Stimulated activated CD4-positive, alpha-beta T cell treated with anti-CD3 and anti-CD28 coated beads, Interleukin-2, amount 100 ng/mL, for 24 hours (primary cell): ENCODE data around the gene ULK1.

ENCODE experiments used
- DNase-seq, 2 donors: peaks; one replicate each; pipeline ENCODE4 v3.0.0-alpha.2; 2020

Gene ULK1

GRCh38 chr12:131921866-131922769 lies 27.7 kb downstream of the ULK1 start:
- no peak for DNase-seq

DNA sequence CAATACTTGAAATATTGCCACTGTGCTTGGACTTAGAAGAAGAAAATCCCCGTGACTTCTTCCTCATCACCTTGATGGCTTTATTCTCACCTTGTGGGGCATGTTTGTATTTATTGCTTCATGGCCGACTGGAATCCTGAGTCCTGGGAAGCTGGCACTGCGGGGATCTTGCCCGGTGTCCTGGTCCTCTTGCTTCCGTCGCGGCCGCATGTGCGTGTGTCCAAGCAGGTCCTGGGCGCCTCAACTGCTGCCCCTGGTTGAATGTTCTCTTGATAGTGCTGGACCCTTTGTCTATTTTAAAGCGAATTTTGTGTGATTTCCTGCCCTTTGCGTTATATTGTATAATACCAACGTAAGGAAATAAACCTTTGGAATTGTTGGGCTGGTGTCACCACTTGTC lies 28.4 kb downstream of the ULK1 start:
- no peak for DNase-seq

DNA sequence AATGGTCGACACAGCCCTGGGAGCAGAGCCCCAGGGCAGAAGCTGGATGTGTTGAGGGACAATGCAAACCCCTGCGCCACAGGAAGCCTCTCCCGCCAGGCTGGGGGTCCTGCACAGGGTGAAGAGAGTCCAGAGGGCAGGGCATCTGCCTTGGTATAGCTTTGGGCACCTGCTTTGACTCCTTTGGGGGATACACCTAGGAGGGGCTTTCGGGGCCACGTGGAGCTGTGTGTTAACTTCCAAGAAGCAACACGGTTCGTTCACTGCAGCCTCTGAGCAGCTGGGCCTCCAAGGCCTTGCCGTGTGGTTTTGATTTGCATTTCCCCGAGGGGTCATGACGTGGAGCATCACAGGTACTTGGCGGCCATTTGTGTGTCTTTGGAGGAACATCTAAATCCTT lies 28.8 kb downstream of the ULK1 start:
- no peak for DNase-seq

GRCh38 chr12:131927110-131928079 lies 33.0 kb downstream of the ULK1 start:
- no peak for DNase-seq

GRCh38 chr12:131928080-131928710 lies 33.8 kb downstream of the ULK1 start:
- DNase-seq = no peak

GRCh38 chr12:131928711-131929580 lies 34.5 kb downstream of the ULK1 start, which contains the start of gene PUS1:
TSS of gene PUS1 (plus strand) at chr12:131929276. CDS start at chr12:131929723, 447 bp downstream.
- DNase-seq = peak; percentile 93

DNA sequence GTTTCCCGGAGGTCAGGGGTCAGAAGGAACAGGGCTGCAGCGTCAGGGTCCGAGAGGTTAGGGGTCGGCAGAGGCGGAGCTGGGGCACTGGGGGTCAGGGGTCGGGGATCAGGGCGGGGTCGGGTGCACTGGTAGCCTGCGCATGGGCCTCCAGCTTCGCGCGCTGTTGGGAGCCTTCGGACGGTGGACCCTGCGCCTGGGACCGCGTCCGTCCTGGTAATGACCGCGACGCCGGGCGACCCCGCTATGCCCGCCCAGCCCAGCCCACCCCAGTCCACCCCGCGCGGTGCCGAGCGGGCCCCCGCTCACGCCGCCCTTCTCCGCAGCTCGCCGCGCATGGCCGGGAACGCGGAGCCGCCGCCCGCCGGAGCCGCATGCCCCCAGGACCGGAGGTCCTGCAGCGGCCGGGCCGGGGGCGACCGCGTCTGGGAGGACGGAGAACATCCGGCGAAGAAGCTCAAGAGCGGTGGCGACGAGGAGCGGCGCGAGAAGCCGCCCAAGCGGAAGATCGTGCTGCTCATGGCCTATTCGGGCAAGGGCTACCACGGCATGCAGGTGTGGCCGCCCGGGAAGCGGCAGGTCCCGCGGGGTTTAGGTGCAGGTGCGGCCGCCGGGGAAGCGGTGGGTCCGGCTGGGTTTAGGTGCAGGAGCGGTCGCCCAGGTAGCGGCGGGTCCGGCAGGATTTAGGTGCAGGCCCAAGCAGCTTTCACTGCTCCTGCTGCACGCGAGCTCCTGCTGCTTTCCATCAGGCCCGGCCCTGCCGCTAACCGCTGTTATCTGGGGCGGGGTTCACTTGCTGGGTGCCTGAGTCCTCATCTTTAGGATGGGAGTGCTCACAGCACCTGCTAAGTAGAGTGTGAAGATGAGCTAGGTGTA lies 35.4 kb downstream of the ULK1 start:
- peak; percentile 41 to 45 for DNase-seq

DNA sequence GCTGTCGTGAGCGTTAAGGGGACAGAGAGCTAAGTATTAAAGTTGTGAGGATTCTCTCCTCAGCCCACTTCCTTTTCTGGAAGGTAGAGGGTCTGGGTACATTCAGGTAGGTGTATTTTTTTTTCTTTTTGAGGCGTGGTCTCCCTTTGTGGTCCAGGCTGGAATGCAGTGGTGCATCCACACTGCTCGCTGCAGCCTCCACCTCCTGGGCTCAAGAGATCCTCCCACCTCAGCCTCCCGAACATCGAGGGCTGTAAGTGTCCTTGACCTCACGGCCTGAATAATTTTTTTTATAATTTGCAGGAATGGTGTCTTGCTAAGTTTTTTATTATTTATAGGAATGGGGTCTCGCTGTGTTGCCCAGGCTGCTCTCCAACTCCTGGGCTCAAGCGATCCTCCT lies 36.1 kb downstream of the ULK1 start:
- no peak for DNase-seq

- DNase-seq = no peak
These were observed 39.0 kb downstream of the ULK1 start for GRCh38 chr12:131933387-131933786.

- DNase-seq = no peak
These were observed 40.1 kb downstream of the ULK1 start for GRCh38 chr12:131934535-131934934.

DNA sequence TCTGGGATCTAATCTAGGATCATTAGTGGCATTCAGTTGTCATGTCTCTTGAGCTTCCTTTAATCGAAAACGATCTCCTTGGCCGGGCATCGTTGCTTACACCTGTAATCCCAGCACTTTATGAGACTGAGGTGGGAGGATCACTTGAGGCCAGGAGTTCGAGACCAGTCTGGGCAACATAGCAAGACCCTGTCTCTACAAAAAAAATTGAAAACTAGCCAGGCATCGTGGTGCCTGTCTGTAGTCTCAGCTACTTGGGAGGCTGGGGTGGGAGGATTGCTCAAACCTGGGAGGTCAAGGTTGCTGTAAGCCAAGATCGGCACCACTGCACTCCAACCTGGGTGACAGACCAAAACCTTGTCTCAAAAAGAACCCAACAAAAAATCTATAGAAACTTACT lies 43.7 kb downstream of the ULK1 start:
- DNase-seq = no peak

DNA sequence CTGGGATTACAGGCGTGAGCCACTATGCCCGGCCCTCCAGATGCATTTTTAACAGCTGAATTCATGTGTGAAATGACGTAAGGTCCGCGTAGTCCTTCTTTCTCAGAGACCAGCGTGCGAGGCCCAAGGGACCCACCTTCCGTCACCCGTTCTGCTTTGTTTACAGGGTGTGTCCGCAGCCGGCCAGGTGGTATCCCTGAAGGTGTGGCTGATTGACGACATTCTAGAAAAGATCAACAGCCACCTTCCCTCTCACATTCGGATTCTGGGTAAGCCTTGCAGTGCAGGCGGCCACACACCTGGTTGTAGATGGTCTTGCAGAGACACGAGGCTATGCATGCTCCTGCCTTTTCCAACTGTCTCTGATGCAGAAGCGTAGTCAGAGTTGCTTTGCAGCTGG lies 44.6 kb downstream of the ULK1 start:
- no peak for DNase-seq

GRCh38 chr12:131940141-131940547 lies 45.7 kb downstream of the ULK1 start:
- no peak for DNase-seq

DNA sequence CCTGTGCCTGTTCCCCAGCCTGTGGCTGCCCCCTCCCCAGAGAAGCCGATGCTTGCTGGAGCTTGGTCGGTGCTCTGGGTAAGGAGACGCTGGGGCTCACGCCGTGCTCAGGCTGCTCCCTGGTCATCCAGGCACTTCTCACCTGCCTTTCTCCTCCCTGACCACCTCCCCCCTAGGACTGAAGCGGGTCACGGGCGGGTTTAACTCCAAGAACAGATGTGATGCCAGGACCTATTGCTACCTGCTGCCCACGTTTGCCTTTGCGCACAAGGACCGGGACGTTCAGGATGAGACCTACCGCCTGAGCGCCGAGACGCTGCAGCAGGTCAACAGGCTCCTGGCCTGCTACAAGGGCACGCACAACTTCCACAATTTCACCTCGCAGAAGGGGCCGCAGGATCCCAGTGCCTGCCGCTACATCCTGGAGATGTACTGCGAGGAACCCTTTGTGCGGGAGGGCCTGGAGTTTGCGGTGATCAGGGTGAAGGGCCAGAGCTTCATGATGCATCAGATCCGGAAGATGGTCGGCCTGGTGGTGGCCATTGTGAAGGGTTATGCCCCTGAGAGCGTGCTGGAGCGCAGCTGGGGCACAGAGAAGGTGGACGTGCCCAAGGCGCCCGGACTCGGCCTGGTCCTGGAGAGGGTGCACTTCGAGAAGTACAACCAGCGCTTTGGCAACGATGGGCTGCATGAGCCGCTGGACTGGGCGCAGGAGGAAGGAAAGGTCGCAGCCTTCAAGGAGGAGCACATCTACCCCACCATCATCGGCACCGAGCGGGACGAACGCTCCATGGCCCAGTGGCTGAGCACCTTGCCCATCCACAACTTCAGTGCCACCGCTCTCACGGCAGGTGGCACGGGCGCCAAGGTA lies 46.9 kb downstream of the ULK1 start:
- no peak for DNase-seq

- no peak for DNase-seq
These were observed 47.5 kb downstream of the ULK1 start for GRCh38 chr12:131941987-131942341.

- no peak for DNase-seq
These were observed 48.2 kb downstream of the ULK1 start for GRCh38 chr12:131942671-131943070.

GRCh38 chr12:131943389-131943788 lies 49.0 kb downstream of the ULK1 start:
- no peak for DNase-seq

- no peak for DNase-seq
These were observed 49.5 kb downstream of the ULK1 start for GRCh38 chr12:131943876-131944275.

- no peak for DNase-seq
These were observed 50.3 kb downstream of the ULK1 start for GRCh38 chr12:131944601-131945251.

DNA sequence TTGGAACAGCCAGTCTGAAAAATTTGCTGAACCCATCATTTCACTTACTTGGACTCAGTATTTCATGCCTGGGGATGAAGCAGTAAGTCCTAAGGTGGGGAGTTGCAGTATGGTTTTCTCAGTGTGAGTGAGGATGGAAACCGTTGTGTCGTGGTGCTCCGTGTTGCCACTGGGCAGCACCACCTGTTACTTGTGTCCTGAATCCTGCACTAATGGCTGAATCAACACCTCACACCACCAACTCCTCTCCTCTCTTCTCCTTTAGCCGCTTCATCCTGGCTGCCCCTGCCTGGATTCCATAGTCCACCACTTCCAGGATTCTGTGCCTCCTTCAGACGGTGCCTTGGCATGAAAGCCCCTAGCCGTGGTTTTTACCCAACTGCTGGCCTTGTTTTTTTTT lies 52.3 kb downstream of the ULK1 start:
- DNase-seq = no peak
